Left cardiac atrium (tissue), 4 donors: ENCODE results near the gene COQ10B. TPM values are rescaled to one million over a fixed set of nuclear protein-coding genes. Genes with fewer than 3 reads are reported as not detected.
A peak's percentile ranks its signal among the peaks of the same experiment; 100 is the strongest.
"Not testable (repeated sequence)": the region's sequence is repeated elsewhere in the genome, so short reads cannot be mapped to it uniquely, and the experiment has no call there.

Experiments
- ATAC-seq, 2 donors: fragments of 200-7000 bp; cut with Tn5 transposase; one replicate each; pipeline ENCODE4 v1.9.1; 2020; ENCODE audit warnings: mild to moderate bottlenecking in 2 of 2, moderate library complexity in 2 of 2
- DNase-seq: peaks from one replicate; pipeline ENCODE4 v3.0.0-alpha.2; 2020
- intact Hi-C, 2 donors: fragments of 100-400 bp; cut with DNase I; formaldehyde crosslinking; loops; one replicate each; pipeline versions ENCODE4 v1.14.1 to v1.15.1; 2022 to 2023
- long read RNA-seq: library from polyadenylated mRNA; unstranded; transcript quantifications from one replicate; pipeline ENCODE4 v2.0.0, GENCODE V29; 2021
- total RNA-seq, 2 donors: library from RNA; stranded (reverse); fragmentation: NEBNext Ultra II Directional; extraction: Animal tissue kit (Norgen Biotek cat#: 25700); gene quantifications; one replicate each; pipeline ENCODE4 v1.2.1, GENCODE V29; 2021
- donor health status: DM: no; HTN: yes; CAD: no.
- donor health status: DM: no; HTN: yes; CAD: no; lungs with severe emphysema.
- donor health status: DM: yes; HTN: yes; CAD: no.
- donor health status: Dilated cardiomyopathy.

Gene COQ10B
- total RNA-seq, result 10 to 100 TPM; 23.0 to 43.4 TPM
- long read RNA-seq, transcript COQ10B-201 (5 exons, 2,239 nt), result major isoform, 141 of 146 reads
- long read RNA-seq, partial matches to known transcripts, result 1 of 146 reads
- long read RNA-seq, other reads (novel, unspliced or antisense), result 3 of 146 reads

DNA sequence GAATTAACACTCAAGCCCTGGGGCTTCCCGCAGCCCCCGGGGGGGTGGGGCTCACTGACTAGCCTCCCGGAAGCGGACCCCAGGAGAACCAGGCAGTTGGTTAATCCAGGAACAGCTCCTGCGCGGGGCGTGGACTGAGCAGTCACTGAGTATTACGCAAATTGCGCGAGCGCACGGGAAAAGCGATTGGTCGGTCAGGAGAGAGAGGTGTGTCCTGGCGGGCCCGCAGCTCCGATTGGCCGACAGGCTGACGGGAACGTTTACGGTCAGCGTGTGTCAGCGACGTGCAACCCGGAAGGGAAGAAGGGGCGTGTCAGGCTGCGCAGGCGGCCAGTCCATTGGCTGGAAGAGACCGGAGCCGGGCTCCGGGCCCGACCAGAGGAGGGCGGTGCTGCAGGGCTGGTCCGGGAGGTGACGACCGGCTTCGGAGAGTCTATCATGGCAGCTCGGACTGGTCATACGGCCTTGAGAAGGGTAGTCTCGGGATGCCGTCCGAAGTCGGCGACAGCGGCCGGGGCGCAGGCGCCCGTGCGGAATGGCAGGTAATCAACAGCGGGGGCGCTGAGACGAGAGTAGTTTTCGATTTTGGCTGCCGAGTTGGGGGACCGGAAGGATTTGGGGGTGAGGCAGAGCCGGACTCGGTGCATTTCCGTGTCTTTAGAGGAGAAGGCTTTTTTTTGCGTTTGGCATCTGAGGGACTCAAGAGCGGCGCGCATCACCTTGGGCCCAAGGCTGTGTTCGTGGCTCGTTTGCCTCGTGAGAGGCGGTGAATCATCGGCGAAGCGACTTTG, at the start of gene COQ10B:
COQ10B (plus strand) TSS at position 430 of the 791 bp plus-strand sequence; CDS start at position 439, 9 bp downstream.
- ATAC-seq, result peak; percentile 98
- peak; percentile 100 for DNase-seq
- intact Hi-C loops, result loop anchor here in 1 of 2 donors (2.0 kb wide), 1 partner anchor 19 kb away; the partner anchor contains the start of gene SF3B1

DNA sequence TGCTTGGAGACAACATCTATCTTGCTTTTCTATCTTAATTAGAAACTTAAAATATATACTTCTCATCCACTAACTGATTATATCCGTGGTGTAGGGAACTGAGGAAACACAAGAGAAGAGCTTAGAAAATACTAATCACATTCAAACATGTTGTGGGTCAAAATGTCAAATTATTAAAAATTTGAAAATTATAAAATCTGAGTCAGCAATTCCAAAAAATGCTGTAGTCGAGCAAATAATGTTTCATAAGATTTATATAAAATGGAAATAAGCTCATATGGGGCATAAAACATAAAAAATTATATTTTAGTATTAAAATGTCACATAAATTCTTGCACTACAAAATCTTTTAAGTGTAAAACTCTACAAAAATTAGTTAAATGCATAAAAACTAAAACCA, 47.8 kb upstream of the COQ10B start:
- DNase-seq (no peak), ATAC-seq (no peak)
- intact Hi-C loops, result loop anchor here in 1 of 2 donors (10.0 kb wide), 1 partner anchor 621 kb away; no protein-coding TSS in a partner anchor

DNA sequence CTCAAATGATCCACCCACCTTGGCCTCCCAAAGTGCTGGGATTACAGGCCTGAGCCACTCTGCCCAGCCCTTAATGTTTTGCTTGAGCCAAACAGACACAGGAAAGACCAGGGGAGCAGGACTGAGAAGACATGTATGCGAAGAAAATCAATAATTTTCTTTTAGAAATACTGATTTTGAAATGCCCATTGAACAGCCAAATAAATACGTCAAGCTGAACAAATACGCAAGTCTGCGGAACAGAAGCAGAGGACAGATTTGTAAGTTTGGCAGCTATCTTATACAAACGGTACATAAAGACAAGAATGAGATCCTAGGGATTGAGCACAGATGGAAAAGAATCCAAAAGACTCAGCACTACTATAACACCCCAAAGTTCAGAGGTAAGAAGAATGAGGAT, 39.3 kb upstream of the COQ10B start:
- intact Hi-C loops, result loop anchor here in 1 of 2 donors (10.0 kb wide), 1 partner anchor 81 kb away; the partner anchor contains the start of gene HSPD1
- DNase-seq, result no peak

DNA sequence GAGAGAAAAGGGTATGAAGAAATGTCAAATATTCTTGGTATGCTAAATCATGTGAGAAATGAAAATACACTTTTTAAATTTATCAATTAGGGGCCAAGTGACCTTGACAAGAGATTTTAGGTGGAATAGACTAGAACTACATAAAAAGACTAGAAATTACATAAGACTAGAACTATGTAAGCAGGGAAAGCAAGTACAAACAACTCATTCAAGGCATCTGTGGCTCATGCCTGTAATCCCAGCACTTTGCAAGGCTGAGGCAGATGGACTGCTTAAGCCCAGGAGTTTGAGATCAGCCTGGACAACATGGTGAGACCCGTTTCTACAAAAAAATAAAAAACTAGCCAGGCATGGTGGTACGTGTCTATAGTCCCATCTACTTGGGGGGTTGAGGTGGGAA, 38.8 kb upstream of the COQ10B start:
- intact Hi-C loops, result loop anchor here in 1 of 2 donors (10.0 kb wide), 1 partner anchor 80 kb away; the partner anchor contains the start of gene HSPD1
- no peak for DNase-seq
- no peak for ATAC-seq

More for the DNA sequence above, 39.3 kb upstream of the COQ10B start:
- no peak for ATAC-seq

DNA sequence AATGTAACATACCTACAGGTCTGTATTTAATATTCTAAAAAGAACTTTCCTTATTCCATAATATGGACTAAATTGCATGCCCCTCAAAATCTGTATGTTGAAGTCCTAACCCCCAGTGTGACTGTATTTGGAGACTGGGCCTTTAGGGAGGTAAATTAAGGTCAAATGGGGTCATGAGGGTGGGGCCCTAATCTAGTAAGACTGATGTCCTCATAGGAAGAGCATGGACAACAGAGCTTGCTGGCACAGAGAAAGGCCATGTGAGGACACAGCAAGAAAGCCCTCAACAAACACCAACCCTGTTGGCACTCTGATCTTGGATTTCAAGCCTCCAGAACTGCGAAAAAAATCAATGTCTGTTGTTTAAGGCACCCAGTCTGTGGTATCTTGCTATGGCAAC, 37.1 kb upstream of the COQ10B start:
- ATAC-seq, result no peak
- intact Hi-C loops, result loop anchor here in 1 of 2 donors (10.0 kb wide), 1 partner anchor 79 kb away; the partner anchor contains the start of gene HSPD1
- DNase-seq, result no peak

DNA sequence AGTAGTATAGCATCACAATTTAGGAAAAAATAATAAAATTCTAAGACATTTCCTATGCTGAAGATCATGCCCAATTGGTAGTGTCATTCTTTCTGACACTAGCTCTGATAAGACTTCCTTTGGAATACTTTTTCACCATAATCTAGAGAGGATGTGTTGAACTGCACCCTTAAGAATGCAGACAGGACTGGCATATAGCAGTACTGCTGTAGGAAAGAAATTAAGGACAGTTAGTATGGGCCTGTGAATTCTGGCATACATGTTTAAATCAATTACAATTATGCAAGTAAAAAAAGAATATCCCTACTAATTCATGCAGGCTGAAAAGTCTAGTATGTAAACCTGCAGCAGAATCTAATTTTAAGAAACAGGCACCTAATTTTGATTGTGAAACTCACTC, 33.9 kb upstream of the COQ10B start:
- DNase-seq (no peak), ATAC-seq (no peak)
- intact Hi-C loops, result loop anchor here in 1 of 2 donors (10.0 kb wide), 1 partner anchor 75 kb away; the partner anchor contains the start of gene HSPD1

DNA sequence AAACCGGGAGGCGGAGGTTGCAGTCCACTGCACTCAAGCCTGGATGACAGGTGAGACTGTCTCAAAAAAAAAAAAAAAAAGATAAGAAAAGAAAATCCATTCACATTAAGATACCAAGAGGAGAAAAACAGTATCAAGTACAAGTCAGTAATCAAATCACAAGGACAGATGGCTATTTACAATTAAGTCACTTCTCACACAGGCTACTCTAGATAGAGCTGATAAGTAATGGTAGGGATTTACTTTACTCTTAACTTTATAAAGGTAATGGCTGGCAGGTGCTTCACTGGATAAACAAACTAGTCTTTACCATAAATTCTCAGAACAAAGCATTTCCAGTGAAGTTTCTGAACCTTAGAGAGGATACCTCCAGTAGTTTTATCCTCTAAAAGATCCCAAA, 30.0 kb upstream of the COQ10B start:
- ATAC-seq (no peak), DNase-seq (no peak)
- intact Hi-C loops, result no loop called here

DNA sequence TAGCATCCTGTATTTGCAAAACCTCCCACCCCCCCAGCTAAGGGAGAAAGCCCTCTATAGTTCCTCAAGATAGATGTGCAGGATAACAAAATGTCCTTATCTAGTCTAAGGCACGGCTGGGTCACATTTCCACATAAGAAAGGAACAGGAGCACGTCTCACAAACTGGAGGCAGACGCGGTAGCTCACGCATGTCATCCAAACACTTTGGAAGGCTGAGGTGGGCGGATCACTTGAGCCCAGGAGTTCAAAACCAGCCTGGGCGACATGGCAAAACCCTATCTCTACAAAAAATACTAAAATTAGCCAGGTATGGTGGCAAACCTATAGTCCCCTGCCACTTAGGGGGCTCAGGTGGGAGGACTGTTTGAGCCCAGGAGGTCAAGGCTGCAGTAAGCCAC, 27.8 kb upstream of the COQ10B start:
- no peak for ATAC-seq
- intact Hi-C loops, result no loop called here
- no peak for DNase-seq

DNA sequence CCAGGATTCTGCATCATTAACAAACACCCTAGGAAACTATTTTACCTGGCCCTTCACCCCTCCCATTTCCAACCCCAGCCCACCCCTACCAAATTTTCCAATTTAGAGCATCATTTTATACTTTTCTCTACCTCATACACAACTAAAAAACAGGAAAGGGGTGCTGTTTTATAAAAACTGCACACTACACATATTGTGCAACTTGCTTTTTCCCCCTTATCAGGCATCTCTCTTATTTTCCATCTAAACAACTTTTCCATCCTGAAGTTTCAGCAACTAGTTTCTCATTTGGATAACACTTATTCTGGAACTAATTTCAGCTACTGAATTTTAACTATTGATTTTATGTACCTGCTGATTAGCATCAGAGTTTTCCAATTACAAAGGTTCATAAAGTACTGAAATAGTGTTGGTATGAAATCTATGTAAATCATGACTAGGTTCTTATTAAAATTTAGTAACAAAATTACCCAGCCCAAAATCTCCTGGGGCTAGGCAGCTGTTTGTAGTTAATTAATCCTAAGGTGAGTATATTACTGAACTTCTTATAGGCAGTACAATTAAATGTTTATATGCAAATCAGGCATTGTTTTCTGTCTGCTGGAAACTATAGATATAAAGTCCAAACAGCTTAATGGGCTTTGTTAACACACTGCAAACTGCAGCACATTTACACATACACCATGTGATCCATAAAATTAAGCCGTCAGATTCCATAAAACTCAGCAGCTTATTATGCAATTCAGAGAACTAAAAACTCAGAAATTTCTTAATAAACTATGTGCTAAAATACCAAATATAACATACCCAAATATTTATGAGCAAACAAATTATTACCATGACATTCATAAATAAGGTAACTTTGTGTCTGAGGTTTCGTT, 26.4 kb upstream of the COQ10B start:
- ATAC-seq (no peak), DNase-seq (no peak)
- intact Hi-C loops, result no loop called here

DNA sequence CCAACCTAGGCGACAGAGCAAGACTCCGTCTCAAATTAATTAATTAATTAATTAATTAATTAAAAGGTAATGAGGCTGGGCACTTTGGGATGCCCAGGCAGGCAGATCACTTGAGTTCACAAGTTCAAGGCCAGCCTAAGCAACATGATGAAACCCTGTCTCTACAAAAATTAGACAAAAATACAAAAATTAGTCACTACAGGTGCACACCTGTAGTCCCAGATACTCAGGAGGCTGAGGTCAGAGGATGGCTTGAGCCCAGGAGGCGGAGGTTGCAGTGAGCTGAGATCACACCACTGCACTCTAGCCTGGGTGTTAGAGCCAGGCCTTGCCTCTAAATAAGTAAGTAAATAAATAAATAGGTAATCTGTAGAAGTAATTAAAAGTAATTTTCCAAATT, 25.4 kb upstream of the COQ10B start:
- intact Hi-C loops, result no loop called here
- no peak for ATAC-seq
- DNase-seq, result no peak

DNA sequence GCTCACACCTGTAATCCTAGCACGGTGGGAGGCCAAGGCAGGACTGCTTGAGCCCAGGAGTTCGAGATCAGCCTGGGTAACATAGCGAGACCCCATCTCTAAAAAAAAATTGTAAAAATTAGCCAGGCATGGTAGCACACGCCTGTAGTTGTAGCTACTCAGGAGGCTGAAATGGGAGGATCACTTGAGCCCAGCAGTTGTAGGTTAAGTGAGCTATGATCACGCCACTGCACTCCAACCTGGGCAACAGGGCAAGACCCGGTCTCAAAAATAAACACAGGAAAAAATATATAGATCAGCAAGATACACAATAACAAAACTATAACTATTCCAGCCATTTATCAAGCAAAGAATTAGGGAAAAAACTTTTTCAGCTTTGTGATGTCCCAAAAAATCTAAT, 21.5 kb upstream of the COQ10B start:
- DNase-seq, result no peak
- intact Hi-C loops, result no loop called here
- ATAC-seq, result no peak

DNA sequence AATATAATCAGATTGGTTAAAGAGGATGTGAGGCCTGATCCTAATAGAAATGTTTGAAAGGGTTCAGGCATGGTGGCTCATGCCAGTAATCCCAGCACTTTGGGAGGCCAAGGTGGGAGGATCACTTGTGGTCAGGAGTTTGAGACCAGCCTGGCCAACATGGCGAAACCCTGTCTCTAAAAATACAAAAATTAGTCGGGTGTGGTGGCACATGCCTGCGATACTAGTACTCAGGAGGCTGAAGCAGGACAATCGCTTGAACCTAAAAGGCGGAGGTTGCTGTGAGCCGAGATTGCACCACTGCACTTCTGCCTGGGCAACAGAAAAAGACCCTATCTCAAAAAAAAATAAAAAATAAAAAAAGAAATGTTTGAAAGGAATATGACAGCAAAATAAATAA, 20.8 kb upstream of the COQ10B start:
- intact Hi-C loops, ATAC-seq, DNase-seq: not testable (repeated sequence)

DNA sequence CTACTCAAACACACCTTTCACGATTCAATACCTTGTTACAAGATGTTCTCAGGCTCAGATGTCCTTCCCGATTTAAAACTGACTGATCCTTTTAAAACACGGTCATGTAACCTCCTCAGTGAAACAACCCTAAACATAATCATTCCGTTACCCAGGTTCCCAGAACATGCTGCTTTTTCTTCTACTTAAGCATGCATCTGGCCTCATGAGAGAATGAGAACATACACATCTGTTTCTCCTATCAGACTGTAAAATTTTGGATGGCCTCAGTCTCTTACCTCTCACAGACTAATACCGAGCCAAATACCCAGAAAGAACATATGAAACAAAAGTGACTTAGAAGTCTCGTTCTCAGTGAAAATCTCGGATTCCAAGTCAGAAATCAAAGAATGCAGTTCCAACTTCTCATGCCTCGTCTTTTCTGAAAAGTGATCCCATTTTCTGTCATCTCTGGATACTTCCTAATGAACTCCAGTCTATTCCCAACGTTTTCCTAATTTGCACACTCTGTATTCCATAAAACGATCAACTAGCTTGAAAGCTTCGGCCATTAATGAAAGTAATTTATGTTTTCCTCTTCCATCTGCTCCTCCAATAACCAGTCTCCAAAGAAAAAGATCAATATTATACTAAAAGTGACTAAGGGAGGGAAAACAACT, 19.4 kb upstream of the COQ10B start:
- ATAC-seq (no peak), DNase-seq (no peak)
- intact Hi-C loops, result loop anchor here in 1 of 2 donors (2.0 kb wide), 1 partner anchor 19 kb away; the partner anchor contains the start of gene COQ10B

DNA sequence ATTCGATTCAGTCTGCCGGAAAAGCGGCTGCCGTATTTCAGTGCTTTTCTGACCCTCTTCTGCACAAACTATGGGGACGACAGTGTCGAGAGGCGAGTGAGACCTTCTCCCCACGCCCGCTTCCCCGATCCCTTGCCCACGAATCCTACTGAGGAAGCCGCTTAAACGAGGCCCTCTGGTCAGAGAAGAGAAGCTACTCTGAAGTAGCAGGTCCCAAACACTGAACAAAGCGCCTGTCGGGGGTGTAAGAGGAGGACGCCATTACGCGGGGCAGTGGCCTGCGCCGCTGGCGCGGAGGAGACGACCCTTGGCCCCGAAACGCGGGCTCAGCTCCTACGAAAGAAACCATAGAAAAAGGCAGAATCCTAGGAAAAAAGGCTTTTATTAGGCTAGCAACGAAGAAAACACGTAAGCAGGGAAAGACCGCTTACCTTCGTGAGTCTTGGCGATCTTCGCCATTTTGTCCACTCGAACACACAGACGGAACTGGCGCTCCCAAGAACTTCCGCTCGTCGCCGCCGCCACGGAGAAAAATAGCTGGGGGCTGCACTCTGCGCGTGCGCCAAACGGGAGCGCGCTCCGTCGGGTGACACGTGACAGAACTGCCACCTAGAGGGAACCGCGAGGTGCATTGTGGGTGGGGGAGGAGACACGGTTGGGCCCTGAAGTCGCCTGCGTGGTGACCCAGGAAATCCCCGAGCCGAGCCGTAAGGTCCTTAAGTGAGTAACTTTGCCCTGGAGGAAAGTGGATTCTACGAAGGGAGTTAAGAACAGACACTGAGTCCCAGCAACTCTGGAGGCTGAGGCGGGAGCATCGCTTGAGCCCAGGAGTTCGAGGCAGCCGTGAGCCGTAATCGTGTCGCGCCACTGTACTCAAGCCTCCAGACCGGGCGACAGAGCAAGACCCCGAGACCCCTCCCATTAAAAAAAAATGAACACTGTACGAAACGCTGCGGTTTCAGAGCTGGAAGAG, 18.5 kb upstream of the COQ10B start, which contains the start of gene SF3B1:
SF3B1 (minus strand) TSS at position 488 of the 973 bp plus-strand sequence; CDS start at position 459, 29 bp downstream.
- DNase-seq (peak; percentile 98), ATAC-seq (peak; percentile 97 to 98)
- intact Hi-C loops, result loop anchor here in 1 of 2 donors (2.0 kb wide), 1 partner anchor 18 kb away; the partner anchor contains the start of gene COQ10B

DNA sequence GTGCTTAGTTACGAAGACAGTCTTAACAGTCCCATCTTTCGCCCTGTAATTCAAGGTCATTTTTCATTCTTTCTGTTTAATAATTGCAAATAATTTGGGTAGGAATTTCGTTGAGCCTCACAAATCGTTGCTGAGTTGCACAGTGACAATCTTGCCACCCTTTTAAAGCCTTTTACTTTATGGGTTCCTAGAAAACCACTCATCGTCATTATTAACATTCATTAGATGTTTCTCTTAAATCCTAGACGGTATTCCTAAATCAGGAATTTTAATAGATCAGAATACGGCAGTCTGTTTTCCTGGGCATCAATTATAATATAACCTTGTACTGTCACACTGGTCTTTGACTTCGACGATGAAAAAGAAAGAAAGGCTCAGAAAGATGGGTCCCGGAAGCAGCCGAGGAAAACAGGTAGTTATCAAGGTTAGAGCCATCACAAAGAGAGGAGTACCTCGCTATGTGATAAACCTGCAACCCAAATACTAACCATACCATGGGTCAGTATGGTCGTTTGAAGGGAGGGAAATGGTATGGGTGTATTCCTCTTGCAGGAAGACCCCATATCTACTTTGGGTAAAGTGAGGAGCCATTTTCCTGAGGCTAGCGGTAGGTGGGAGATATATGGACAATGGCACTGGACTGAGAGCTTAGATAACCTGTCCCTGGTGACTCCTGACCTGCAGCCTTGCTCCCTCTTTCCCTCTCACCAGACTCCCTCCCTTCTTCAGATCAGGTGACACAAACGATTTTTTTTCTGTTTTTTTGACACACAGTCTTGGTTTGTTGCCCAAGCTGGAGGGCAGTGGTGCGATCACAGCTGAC, 17.5 kb upstream of the COQ10B start:
- ATAC-seq, result peak in 1 of 2 donors; percentile 4
- intact Hi-C loops, result loop anchor here in 1 of 2 donors (2.0 kb wide), 1 partner anchor 17 kb away; the partner anchor contains the start of gene COQ10B
- no peak for DNase-seq

DNA sequence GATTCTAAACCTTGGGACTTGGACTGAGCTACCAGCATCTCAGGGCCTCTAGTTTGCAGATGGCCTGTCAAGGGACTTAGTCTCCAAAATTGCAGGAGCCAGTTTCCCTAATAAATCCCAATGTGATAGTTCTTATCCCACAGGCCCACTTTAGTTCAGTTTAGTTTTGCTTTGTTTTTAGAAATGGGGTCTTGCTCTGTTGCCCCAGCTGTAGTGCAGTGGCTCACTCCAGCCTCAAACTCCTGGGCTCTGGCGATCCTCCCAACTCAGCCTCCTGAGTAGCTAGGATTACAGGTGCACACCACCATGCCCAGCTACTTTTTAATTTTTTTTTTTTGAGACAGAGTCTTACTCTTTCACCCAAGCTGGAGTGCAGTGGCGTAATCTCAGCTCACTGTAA, 16.0 kb upstream of the COQ10B start:
- DNase-seq (no peak), ATAC-seq (no peak)
- intact Hi-C loops, result no loop called here

DNA sequence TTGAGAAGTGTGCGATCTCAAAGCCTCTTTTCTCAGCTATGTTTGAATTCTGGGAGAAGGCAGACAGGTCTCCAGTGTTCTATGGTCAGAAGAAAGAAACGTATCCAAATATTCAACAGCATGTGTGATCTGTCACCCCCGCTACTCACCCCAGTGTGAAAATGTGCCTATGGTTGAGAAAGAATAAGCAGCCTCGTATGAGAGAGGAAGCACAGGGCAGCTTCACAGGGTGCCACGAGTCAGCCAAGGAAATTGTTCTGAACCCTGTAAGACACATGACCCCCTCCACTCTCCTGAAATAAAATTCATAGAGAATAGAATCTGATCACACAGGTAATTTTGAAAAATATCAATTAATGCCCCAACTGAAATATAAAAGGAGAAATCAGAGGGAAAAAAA, 10.5 kb upstream of the COQ10B start:
- no peak for ATAC-seq
- intact Hi-C loops, result no loop called here
- DNase-seq, result no peak
